ENCODE results near the gene RGPD8. TPM values are rescaled to one million over a fixed set of nuclear protein-coding genes. Genes with fewer than 3 reads are reported as not detected.
"Not testable (repeated sequence)": the region's sequence is repeated elsewhere in the genome, so short reads cannot be mapped to it uniquely, and the experiment has no call there.

The RGPD8 gene
- 3.8 and 9.7 TPM in 2 replicates for total RNA-seq (2014; rRNA removed; shearing (Covaris generic))

GRCh38 chr2:112433480-112433879 is at the start of gene RGPD8:
Gene RGPD8 (minus strand): TSS chr2:112433645. CDS start chr2:112433453, 192 bp downstream.
- in situ Hi-C loops (cut with HindIII; ENCODE audit: low sequenced_read_pairs) = not testable (repeated sequence)
- peak; percentile 89 for DNase-seq (ENCODE audit: low spot score)

GRCh38 chr2:112483042-112483473 is 49.6 kb upstream of the RGPD8 start:
- in situ Hi-C loops (cut with HindIII; ENCODE audit: low sequenced_read_pairs) = no loop called here
- DNase-seq (ENCODE audit: low spot score) = peak; percentile 32

- in situ Hi-C loops (cut with HindIII; ENCODE audit: low sequenced_read_pairs) = no loop called here
- peak; percentile 41 for DNase-seq (ENCODE audit: low spot score)
Observed at GRCh38 chr2:112482309-112483041, 49.0 kb upstream of the RGPD8 start.

- in situ Hi-C loops (cut with HindIII; ENCODE audit: low sequenced_read_pairs) = no loop called here
Observed at GRCh38 chr2:112481528-112482233, 48.2 kb upstream of the RGPD8 start, which contains the start of gene TTL. Gene TTL (plus strand): TSS chr2:112482156. CDS start chr2:112482345, 189 bp downstream.

GRCh38 chr2:112481050-112481527 is 47.6 kb upstream of the RGPD8 start:
- in situ Hi-C loops (cut with HindIII; ENCODE audit: low sequenced_read_pairs) = no loop called here
- peak; percentile 86 for DNase-seq (ENCODE audit: low spot score)

More at GRCh38 chr2:112481528-112482233, 48.2 kb upstream of the RGPD8 start, which contains the start of gene TTL:
- peak; percentile 63 for DNase-seq (ENCODE audit: low spot score)

GRCh38 chr2:112480530-112481049 is 47.1 kb upstream of the RGPD8 start:
- in situ Hi-C loops (cut with HindIII; ENCODE audit: low sequenced_read_pairs) = no loop called here
- DNase-seq (ENCODE audit: low spot score) = no peak

GRCh38 chr2:112476434-112476833 is 43.0 kb upstream of the RGPD8 start:
- DNase-seq (ENCODE audit: low spot score) = no peak
- in situ Hi-C loops (cut with HindIII; ENCODE audit: low sequenced_read_pairs) = no loop called here

- in situ Hi-C loops (cut with HindIII; ENCODE audit: low sequenced_read_pairs) = no loop called here
- no peak for DNase-seq (ENCODE audit: low spot score)
Observed at GRCh38 chr2:112474844-112475486, 41.5 kb upstream of the RGPD8 start.

GRCh38 chr2:112472547-112473263 is 39.3 kb upstream of the RGPD8 start:
- in situ Hi-C loops (cut with HindIII; ENCODE audit: low sequenced_read_pairs) = no loop called here
- no peak for DNase-seq (ENCODE audit: low spot score)

- DNase-seq (ENCODE audit: low spot score) = no peak
- in situ Hi-C loops (cut with HindIII; ENCODE audit: low sequenced_read_pairs) = no loop called here
Observed at GRCh38 chr2:112465382-112465781, 31.9 kb upstream of the RGPD8 start.

- no peak for DNase-seq (ENCODE audit: low spot score)
- in situ Hi-C loops (cut with HindIII; ENCODE audit: low sequenced_read_pairs) = no loop called here
Observed at GRCh38 chr2:112463256-112463655, 29.8 kb upstream of the RGPD8 start.

- no peak for DNase-seq (ENCODE audit: low spot score)
- in situ Hi-C loops (cut with HindIII; ENCODE audit: low sequenced_read_pairs) = no loop called here
Observed at GRCh38 chr2:112462178-112462577, 28.7 kb upstream of the RGPD8 start.

GRCh38 chr2:112459372-112459771 is 25.9 kb upstream of the RGPD8 start:
- in situ Hi-C loops (cut with HindIII; ENCODE audit: low sequenced_read_pairs) = no loop called here

GRCh38 chr2:112454586-112454985 is 21.1 kb upstream of the RGPD8 start:
- in situ Hi-C loops (cut with HindIII; ENCODE audit: low sequenced_read_pairs) = no loop called here
- DNase-seq (ENCODE audit: low spot score) = no peak

More at GRCh38 chr2:112459372-112459771, 25.9 kb upstream of the RGPD8 start:
- DNase-seq (ENCODE audit: low spot score) = no peak

GRCh38 chr2:112451317-112451716 is 17.9 kb upstream of the RGPD8 start:
- DNase-seq (ENCODE audit: low spot score) = no peak
- in situ Hi-C loops (cut with HindIII; ENCODE audit: low sequenced_read_pairs) = no loop called here

GRCh38 chr2:112449854-112450253 is 16.4 kb upstream of the RGPD8 start:
- in situ Hi-C loops (cut with HindIII; ENCODE audit: low sequenced_read_pairs) = no loop called here
- no peak for DNase-seq (ENCODE audit: low spot score)

GRCh38 chr2:112444256-112444655 is 10.8 kb upstream of the RGPD8 start:
- in situ Hi-C loops (cut with HindIII; ENCODE audit: low sequenced_read_pairs); DNase-seq (ENCODE audit: low spot score): not testable (repeated sequence)

GRCh38 chr2:112438603-112439261 is 5.3 kb upstream of the RGPD8 start:
- in situ Hi-C loops (cut with HindIII; ENCODE audit: low sequenced_read_pairs); DNase-seq (ENCODE audit: low spot score): not testable (repeated sequence)
